Daoy (cell line): ENCODE results near the gene B3GALT4. TPM values are rescaled to one million over a fixed set of nuclear protein-coding genes. Genes with fewer than 3 reads are reported as not detected.
A peak's percentile ranks its signal among the peaks of the same experiment; 100 is the strongest.
"Not testable (repeated sequence)": the region's sequence is repeated elsewhere in the genome, so short reads cannot be mapped to it uniquely, and the experiment has no call there.

ENCODE experiments used
- DNase-seq: peaks from one replicate; pipeline ENCODE4 v3.0.0-alpha.2; 2015; ENCODE audit warnings: low read depth
- total RNA-seq: library from RNA; depleted of rRNA; stranded (reverse); fragments of >200 nt; shearing (Covaris generic); gene quantifications from 2 replicates; pipeline ENCODE4 v1.2.3, GENCODE V29; 2014

The B3GALT4 gene
- total RNA-seq, 1 experiment from 2014 or later, result 0.40 TPM

- no peak for DNase-seq
These were observed 4.4 kb upstream of the B3GALT4 start for GRCh38 chr6:33272275-33273128.

DNA sequence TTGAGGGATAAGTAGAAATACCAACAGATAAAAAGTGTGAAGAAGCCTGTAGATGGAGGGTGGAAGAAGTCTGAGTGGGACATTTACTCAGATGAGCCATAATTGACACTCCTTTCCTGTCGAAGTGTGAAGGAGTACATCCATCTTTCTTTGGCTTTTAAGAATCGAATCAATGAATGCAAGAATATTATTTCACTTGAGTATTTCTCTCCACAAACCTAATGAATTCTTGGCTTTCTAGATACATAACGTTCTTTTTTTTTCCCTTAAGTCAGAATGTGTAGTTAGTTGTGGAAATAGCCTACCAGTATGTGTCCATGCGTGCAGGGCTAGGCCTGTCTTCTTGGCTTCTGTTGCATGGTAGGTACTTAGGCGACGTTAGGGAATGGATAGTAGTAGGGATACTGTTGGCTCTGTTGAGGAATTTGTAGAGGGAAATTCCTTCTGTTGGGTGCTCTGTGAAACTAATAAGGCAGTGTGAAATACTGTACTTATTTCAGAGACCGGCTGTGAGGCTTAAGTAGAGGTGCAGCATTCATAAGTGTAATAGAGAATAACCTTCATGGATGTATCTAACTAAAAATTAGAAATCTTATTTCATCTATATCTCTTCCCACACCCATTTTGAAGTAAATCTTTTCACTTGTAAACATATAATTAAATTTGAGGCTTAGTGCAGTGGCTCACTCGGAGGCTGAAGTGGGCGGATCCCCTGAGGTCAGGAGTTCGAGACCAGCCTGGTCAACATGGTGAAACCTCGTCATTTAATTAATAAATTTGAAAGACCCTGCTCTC is 3.6 kb upstream of the B3GALT4 start:
- DNase-seq, result no peak

DNA sequence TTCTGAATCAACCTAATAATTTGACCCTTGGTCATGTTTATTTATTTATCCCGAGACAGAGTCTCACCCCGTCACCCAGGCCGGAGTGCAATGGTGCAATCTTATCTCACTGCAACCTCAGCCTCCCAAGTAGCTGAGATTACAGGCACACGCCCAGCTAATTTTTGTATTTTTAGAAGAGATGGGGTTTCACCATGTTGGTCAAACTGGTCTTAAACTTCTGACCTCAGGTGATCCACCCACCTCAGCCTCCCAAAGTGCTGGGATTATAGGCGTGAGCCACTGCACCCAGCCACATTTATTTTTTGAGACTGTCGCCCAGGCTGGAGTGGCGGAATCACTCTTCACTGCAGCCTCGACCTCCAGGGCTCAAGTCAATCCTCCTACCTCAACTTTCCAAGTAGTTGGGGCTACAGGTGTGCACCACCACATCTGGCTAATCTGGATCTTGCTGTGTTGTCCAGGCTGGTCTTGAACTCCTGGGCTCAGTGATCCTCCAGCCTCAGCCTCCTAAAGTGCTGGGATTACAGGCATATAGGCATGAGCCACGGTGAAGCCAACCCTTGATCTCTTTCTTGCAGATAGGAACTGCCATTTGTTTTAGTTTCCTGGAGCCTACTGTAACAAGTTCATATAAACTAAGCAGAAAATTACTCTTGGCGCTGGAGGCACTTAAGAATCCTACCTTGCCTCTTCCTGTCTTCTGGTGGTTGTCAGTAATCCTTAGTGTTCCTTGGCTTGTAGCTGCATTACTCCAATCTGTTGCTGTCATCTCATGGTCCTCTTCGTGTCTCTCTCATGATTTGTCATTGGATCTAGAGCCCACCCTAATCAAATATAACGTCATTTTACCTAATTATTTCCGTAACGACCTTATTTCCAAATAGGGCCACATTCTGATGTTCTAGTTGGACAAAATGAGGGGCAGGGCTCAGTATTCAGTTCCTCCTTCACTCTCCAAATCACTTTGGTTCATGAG is 2.7 kb upstream of the B3GALT4 start:
- DNase-seq, result no peak

DNA sequence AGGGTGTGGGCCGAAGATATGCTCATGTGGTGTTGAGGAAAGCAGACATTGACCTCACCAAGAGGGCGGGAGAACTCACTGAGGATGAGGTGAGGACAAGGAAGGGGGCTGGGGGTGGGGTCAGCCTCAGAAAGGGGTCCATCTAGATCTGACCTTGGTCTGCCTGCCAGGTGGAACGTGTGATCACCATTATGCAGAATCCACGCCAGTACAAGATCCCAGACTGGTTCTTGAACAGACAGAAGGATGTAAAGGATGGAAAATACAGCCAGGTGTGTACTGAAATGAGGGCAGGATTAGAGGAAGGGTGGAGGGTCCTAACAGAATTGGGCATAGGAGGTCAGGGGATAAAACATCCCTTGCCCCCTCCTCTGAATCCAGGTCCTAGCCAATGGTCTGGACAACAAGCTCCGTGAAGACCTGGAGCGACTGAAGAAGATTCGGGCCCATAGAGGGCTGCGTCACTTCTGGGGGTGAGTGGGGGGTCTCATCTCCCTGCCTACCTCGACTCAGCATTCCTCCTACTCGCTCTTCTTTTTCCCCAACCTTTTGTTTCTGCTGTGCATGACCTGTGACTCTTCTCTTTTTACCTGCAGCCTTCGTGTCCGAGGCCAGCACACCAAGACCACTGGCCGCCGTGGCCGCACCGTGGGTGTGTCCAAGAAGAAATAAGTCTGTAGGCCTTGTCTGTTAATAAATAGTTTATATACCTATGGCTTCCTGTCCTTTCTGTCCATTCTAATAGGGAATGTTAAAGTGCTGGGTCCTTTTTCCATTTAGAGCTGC is 935 bp upstream of the B3GALT4 start:
- not testable (repeated sequence) for DNase-seq

GRCh38 chr6:33276581-33276863 is 401 bp upstream of the B3GALT4 start:
- DNase-seq, result no peak

DNA sequence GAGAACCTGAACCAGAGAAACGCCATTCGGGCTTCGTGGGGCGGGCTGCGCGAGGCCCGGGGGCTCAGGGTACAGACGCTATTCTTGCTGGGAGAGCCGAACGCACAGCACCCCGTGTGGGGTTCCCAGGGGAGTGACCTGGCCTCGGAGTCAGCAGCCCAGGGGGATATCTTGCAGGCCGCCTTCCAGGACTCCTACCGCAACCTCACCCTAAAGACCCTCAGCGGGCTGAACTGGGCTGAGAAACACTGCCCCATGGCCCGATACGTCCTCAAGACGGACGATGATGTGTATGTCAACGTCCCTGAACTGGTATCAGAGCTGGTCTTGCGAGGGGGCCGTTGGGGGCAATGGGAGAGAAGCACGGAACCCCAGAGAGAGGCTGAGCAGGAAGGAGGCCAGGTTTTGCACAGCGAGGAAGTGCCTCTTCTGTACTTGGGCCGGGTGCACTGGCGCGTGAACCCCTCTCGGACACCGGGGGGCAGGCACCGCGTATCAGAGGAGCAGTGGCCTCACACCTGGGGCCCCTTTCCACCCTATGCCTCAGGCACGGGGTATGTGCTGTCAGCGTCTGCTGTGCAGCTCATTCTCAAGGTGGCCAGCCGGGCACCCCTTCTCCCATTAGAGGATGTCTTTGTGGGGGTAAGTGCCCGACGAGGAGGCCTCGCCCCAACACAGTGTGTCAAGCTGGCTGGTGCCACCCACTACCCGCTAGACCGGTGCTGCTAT is 904 bp downstream of the B3GALT4 start:
- DNase-seq, result peak; percentile 50

GRCh38 chr6:33278392-33278741 is 1.4 kb downstream of the B3GALT4 start:
- no peak for DNase-seq

DNA sequence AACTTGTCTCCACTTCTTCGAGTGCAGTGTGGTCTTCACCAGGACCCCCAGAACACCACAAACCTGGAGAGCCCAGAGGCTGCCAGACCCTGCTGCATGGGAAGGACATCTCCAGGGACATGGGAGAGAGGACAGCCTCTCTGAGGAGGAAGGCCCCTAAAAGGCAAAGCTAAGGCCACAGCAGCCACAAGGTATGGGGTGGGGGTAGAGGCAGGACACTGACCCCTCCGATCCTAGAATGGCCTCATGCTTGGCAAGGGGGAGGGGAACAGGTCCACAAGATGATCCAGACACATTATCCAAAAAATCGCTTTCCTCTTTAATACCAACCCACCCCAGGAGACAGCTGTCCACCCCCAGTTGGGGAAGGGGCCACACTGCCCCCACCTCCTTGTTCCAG is 1.9 kb downstream of the B3GALT4 start:
- no peak for DNase-seq

- DNase-seq, result no peak
These were observed 2.4 kb downstream of the B3GALT4 start for GRCh38 chr6:33279257-33279695.

DNA sequence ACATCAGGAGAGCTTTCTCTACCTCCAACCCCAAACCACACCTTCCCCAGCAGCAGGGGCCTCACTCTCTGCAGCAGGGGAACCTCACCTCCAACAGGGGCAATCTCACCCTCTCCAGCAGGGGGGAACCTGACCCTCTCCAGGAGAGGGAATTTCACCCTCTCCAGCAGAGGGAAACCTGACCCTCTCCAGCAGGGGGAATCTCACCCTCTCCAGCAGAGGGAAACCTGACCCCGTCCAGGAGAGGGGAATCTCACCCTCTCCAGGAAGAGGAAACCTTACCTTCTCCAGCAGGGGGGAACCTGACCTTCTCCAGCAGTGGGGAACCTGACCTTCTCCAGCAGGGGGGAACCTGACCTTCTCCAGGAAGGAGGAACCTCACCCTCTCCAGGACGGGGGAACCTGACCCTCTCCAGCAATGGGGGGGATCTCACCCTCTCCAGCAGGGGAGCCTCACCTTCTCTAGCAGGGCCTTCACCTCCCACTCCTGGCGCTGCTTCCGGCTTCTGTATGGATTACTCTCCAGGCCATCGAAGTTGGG is 3.1 kb downstream of the B3GALT4 start:
- peak; percentile 76 for DNase-seq

DNA sequence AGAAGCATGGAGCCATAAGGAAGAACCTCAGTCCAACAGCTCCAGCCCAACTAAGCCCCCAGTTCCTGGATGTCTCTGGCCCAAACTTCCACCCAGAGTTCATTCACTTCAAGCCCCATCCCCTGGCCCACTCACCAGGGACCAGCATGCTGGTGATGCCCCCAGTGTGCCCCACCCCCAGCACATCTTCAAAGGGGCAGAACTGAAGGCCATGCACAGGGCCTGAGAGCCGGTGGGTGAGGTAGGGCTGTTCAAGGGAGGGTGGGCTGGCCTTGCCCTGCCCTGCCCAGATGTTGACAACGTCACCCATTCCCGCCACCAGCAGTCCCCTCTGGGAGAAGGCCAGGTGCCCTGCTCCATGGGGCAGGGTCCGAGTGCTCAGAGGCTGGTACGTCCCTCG is 3.6 kb downstream of the B3GALT4 start:
- DNase-seq, result no peak

GRCh38 chr6:33285214-33285613 is 8.3 kb downstream of the B3GALT4 start:
- DNase-seq, result not testable (repeated sequence)

DNA sequence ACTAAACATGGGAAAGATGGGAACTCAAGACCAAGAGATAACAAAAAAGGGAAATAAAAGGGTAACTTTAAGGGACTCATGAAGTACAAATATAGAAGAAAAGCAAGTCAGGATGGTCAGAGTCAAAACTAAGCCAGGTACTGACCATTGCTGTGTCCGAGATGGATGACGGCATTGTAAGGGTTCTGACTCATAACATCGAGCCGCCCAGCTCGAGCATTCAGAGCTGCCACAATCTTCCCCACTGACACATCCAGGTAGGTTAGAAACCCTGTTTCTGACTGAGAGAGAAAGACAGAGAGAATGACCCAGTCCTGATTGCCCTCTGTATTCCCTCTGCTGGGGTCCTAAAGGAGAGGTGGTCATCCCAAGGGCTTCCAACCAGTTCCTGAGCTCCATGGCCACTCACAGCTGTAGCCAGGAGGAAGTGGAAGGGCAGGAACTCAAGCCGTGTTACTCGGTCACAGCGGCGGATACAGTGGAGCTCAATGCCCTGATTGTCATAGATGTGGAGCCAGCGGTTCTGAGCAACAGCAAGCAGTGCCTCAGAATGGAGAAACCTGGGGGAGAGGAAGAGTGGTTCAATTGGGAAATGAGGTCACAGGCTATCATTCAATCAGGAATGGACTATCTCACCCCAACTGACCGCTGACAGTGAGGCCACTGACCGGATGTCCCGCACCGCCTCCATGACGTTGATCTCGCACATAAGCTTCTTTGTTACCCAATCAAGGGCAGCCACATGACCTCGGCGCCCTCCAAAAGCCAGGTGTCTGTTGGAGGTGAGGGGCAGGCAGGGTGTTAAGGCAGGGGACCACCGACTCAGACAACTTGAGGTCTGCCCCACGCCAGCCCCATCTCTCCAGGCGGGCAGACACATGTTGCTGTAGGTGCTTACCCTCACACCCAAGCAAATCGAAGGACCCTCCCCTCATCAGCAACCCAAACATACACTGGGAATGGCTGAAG is 10.3 kb downstream of the B3GALT4 start:
- no peak for DNase-seq

DNA sequence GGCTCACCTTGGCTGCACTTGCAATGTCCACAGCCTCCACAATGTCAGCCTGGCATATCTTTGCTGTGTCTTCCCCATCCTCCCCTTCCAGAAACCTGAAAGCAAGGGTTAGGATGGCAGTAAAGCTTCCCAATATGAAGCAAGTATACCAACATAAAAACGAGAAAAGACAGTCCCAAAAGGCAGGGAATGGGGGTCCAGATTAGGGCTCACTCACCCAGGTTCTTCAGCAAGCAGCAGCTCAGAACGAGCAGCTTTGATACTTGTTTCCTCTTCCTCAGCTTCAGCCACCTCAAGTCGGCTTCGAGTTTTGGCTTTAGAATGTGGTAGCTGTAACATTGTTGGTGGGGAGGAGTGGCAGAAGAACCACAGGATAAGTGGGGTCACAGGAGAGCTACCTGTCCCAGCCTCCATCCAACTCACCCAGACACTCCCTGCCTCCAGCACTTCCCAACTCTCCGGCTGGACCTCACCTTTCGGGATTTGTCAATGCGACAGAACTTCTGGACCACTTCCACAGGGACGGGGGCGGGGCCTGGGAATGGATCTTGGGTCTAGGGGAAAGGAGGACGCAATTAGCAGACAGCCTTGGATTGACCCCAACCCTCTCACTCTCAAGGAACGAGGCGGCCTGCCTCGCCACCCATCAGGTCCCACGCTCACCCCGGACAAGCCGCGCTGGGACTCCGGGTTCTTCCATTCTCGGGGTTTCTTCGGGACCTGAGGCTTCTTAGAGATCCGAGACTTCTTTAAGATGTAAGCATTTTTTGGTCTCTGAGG is 11.4 kb downstream of the B3GALT4 start:
- DNase-seq, result no peak

GRCh38 chr6:33288921-33289783 is 12.2 kb downstream of the B3GALT4 start, which contains the start of the genes PFDN6 and WDR46:
Gene PFDN6 (plus strand): TSS chr6:33289601. CDS start chr6:33289857, 256 bp downstream.
Gene WDR46 (minus strand): TSS chr6:33289239. CDS start chr6:33289170, 69 bp downstream.
- peak; percentile 92 for DNase-seq

DNA sequence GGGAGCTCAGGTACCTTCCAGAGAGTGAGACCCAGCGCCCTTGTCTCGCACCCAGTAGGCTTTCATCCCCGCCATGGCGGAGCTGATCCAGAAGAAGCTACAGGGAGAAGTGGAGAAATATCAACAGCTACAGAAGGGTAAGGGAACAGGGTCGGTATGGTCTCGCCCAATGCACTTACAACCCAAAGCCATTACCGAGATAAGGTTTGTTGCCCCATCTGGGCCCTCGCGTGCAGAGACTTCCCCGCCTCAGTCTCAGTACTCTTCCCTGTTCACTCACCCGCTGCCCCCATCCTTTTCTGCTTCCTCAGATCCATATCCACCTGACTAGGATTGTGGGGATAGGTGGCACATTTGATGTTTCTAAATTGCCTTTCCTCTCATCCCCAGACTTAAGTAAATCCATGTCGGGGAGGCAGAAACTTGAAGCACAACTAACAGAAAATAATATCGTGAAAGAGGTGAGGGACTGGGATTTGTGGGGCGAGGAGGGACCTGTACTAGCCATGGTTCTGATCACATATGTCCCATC is 12.9 kb downstream of the B3GALT4 start:
- DNase-seq, result no peak

GRCh38 chr6:33290459-33290858 is 13.5 kb downstream of the B3GALT4 start:
- DNase-seq, result no peak
